Epithelial cell of prostate (primary cell): ENCODE results near the gene RCL1.

Experiments
- DNase-seq: peaks from one replicate; pipeline ENCODE4 v3.0.0-alpha.2; 2011; ENCODE audit warnings: low read depth, low spot score
- H3K27ac ChIP-seq: fragments of 450-650 bp; 2 replicates; pipeline ENCODE4 v1.5.1; 2017; ENCODE audit warnings: mild to moderate bottlenecking

The RCL1 gene

GRCh38 chr9:4837261-4838188 is 44.8 kb downstream of the RCL1 start:
- DNase-seq, result no peak
- no peak overlapping the region for H3K27ac ChIP-seq

- no peak overlapping the region for H3K27ac ChIP-seq
- no peak for DNase-seq
Measured at GRCh38 chr9:4838189-4838546, 45.4 kb downstream of the RCL1 start.

- DNase-seq, result no peak
- H3K27ac ChIP-seq, result no peak overlapping the region
Measured at GRCh38 chr9:4839470-4839912, 46.7 kb downstream of the RCL1 start.

DNA sequence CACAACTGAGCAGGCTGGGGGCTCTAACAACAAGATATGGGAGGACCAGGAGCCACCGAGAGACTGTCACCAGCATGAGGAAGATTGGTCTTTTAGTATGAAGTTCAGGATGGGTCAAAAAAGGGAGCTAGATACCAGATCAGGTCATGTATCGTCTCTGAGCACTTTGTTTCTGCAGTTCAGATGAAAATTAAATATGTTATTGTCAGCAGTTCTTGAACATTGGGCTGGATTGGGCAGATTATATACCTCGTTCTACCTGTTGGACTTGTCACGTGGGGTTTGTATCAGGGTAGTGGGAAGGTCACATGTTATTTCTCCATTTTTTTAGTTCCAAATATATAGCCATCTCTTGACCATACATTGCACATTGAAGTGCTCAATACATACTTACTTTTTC is 47.3 kb downstream of the RCL1 start:
- no peak for DNase-seq
- no peak overlapping the region for H3K27ac ChIP-seq

GRCh38 chr9:4842213-4842612 is 49.5 kb downstream of the RCL1 start:
- H3K27ac ChIP-seq, result no peak overlapping the region

GRCh38 chr9:4842734-4843133 is 50.0 kb downstream of the RCL1 start:
- DNase-seq, result no peak
- H3K27ac ChIP-seq, result no peak overlapping the region

More at GRCh38 chr9:4842213-4842612, 49.5 kb downstream of the RCL1 start:
- no peak for DNase-seq

DNA sequence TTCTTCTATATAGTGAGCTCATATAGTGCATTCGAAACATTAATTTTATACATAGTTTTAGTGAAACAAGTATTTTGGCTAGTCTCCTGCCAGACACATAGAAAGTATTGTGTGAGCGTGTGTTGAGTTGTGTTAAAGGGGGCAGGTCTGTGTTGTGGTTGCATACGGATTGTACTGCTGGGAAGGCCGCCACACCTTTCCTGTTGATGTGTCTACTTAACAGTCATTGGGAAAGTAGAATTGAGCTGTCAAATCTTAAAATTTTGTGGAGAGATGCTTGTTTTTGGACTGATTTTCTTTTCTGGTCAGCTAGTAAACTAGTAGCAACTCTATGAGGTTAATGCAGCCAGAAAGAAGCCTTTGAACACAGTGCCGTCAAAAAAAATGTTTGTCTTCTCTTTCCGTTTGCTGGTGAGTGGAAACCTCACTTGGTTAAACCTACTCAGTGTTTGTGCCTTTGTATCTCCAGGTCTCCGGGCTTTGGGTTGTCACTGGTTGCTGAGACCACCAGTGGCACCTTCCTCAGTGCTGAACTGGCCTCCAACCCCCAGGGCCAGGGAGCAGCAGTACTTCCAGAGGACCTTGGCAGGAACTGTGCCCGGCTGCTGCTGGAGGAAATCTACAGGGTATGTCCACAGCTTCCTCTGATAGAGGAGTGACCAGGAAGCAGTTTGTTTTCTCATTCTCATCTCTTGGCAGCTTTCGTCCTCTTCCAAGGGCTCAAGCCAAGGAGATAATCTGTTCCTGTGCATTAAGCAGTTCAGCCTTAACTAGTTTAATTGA is 51.5 kb downstream of the RCL1 start:
- H3K27ac ChIP-seq, result no peak overlapping the region
- DNase-seq, result no peak

- no peak for DNase-seq
- H3K27ac ChIP-seq, result no peak overlapping the region
Measured at GRCh38 chr9:4849369-4849768, 56.6 kb downstream of the RCL1 start.

DNA sequence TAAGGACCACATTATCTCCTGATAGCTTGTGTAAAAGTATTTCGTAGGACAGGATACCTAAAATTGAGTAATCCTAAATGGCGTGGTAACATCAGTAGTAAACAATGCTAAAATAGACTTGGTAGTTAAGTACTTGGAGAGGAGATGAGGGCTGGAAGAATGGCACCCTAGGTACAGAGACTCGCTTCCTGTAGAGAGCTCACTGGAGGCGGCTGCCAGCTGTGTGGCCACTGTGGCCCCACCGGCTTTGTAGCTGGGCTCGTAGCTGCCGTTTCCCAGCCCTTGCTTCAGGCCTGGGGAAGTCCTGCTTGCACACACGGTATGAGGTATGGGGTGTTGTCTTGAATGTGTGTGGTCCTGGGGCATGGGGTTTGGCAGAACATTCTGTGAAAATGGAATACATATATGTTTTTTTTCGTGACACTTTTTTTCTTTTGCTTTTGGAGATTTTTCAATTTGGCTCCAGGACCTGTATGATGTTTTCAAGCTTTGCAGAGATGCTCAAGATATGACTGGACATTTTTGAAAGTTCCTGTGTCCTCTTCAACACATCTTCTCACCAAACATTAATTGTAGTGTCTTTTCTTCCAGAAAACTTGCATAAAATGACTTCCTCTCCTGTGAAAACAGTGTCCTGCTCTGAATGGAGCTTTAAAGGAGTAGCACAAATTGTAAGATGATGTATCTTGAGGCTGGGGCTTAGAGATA is 58.0 kb downstream of the RCL1 start:
- no peak for DNase-seq
- no peak overlapping the region for H3K27ac ChIP-seq

DNA sequence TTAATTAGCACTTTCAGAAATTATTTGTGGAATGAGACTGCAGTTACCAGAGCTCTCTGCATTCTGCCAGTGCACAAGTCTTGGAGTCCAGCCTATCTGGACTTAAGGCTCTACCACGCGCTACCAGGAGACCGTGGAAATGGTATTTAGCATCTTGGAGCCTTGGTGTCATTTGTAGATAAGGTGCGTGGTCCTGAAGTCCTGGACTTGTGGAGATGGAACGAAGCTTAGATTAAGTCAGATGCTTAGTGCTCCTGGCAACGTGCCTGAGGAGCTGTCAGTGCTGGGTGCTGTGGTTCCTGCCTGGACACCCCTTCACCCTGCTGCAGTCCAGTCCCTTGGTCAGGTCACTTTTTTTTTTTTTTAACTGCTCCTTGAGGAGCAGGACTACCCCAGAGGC is 59.7 kb downstream of the RCL1 start:
- no peak overlapping the region for H3K27ac ChIP-seq
- DNase-seq, result no peak

DNA sequence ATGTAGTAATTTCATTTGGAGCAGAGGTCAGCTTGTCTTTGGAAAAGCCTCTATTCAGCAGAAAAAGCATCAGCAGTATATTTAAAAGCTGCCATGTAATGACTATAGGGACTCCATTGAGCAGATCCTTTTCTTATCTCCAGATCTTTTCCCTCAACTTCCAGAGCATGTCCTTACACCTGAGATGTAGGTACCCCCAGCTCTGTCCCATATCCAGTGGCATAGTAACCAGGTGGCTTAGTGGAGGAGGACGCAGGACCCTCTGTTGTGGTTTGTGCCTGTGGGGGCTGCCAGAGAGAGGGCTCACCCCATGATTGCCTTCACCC is 61.5 kb downstream of the RCL1 start:
- H3K27ac ChIP-seq, result no peak overlapping the region
- DNase-seq, result no peak

GRCh38 chr9:4855841-4856240 is 63.1 kb downstream of the RCL1 start:
- H3K27ac ChIP-seq, result no peak overlapping the region
- DNase-seq, result no peak

DNA sequence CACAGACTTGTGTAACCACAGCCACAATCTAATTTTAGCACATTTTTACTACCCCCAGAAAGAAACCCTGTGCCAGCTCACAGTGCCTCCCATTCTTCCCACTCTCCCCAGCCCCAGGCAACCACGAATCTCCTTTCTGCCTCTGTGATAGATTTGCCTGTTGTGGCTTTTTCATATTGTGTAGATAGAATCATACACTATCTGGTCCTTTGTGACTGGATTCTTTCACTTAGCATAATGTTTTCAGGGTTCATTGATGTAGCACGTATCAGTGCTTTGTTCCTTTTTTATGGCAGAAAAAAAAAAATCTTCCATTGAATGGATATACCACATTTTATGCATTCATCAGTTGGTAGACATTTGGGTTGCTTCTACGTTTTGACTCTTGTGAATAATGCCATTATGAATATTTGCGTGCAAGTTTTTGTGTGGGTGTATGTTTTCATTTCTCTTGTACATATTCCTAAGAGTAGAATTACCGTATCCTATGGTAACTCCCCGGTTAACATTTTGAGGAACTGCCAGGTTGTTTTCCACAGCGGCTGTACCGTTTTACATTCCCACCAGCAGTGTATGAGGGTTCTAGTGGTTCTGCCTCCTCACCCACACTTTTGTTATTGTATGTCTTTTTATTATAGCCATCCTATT is 64.5 kb downstream of the RCL1 start:
- H3K27ac ChIP-seq, result no peak overlapping the region
- no peak for DNase-seq

GRCh38 chr9:4859035-4859434 is 66.3 kb downstream of the RCL1 start:
- no peak overlapping the region for H3K27ac ChIP-seq
- DNase-seq, result no peak

DNA sequence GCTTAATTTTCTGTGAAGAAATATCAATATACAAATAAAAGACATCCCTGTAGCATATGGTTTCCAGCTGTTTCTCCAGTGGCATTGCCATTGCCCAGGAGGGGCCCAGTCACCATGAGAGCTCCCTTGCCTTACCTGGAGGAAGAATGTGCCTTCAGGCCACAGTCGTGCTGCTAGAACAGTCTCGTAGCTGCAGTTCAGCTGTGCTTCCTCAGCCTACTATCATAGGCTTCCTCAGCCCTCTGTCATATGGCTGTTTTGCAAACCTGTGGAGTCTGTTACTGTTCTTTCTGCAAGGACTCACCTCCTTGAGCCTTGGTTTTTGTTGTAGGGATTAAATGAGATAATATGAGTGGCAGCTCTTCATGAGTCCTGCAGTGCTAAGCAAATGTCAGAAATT is 67.6 kb downstream of the RCL1 start:
- DNase-seq, result no peak
- H3K27ac ChIP-seq, result no peak overlapping the region

DNA sequence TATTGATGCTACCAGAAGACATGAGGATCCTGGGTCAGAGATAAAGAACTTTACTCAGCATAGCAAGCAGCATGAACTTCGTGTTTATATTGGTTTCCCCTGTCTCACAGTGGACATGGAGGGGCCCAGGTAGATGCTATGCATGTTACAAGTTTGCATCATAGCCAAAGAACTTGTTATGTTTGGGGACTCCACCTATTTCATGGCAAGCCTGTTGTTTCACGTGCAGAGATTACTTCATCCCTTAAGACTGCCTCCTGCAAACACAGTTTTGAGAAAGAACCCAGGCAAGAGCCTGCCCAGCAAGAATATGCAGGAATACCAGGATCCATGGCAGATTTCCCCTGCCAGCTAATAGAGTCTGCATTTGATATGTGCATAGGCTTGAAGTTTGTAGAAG is 68.4 kb downstream of the RCL1 start:
- DNase-seq, result no peak
- peak overlapping the region; percentile 20 for H3K27ac ChIP-seq

GRCh38 chr9:4861736-4862451 is 69.2 kb downstream of the RCL1 start:
- DNase-seq, result no peak
- H3K27ac ChIP-seq, result peak overlapping the region; percentile 20

DNA sequence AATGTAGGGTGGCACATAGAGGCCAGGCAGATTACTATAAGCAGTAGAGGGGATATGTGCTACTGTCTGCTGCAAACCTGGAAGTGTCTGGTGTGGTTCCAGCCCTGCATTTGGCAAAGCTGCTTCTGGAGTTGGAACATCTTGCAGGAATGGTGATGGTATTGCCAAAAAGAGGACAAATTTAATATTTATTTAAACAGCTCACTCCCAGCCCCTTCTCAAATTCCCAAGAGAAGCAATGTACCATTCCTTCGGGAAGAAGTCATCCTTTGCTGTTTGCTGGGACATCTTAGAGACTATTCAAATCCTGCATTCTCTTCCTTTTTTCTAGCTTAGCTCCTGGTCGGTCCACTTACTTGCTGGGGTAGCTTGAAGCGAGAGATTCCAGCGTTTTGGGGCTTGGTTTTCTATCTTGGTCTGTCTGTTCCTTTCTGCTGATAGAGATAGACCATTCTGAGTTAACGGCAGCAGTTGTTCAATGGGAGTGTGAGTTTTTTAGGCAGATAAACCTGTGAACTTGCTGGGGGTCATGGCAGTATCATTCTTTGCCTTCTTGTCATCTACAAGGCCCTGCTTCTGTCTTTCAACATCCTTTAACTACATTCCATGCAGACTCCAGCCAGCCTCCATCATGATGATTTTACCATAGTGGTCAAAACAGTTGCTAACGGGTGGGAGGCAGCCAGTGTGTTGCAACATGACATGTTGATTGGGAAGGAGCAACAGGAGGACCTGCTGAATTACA is 69.9 kb downstream of the RCL1 start:
- DNase-seq, result no peak

DNA sequence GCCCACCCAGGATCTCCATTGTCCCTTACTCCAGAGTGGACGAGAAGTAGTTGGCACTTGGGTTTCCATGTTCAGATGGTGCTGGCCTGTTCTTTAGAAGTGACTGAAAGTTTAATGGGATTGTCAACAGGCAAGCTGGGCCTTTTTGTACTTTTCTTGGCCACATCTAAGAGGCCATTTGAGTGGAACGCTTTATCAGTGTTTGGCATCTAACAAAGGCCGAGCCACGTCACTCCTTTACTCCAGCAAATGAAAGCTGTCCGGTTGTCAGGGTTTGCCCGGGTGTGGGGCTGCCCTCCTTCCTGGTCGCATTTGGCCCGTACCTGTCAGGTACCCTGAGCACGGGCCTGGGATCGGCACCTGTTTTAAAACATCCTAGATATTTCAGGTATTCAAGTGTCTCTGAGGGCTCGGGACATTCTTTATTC is 71.5 kb downstream of the RCL1 start:
- no peak for DNase-seq
- H3K27ac ChIP-seq, result no peak overlapping the region

More for the DNA sequence above, 69.9 kb downstream of the RCL1 start:
- H3K27ac ChIP-seq, result peak overlapping the region; percentile 20
